ENCODE results near the gene PTPN7. TPM values are rescaled to one million over a fixed set of nuclear protein-coding genes. Genes with fewer than 3 reads are reported as not detected.

PTPN7 gene
- total RNA-seq, 1 donor from 2014 or later = 0.68 TPM

- no peak for DNase-seq
Measured at GRCh38 chr1:202105571-202106339, 54.6 kb downstream of the PTPN7 start.

GRCh38 chr1:202104073-202104472 is 56.3 kb downstream of the PTPN7 start:
- no peak for DNase-seq

- DNase-seq = no peak
Measured at GRCh38 chr1:202101184-202101583, 59.2 kb downstream of the PTPN7 start.

Other genes starting within 250 kb of the PTPN7 start
- under 0.01 TPM in 1 of 2 replicates, not detected in the other for gene LMOD1, start 214.1 kb downstream of the PTPN7 start, total RNA-seq
- gene TIMM17A, start 205.1 kb downstream of the PTPN7 start, total RNA-seq = 52.9 and 67.0 TPM in 2 replicates
- 43.6 and 68.1 TPM in 2 replicates for gene RNPEP, start 178.0 kb downstream of the PTPN7 start, total RNA-seq
- 0.14 and 0.68 TPM in 2 replicates for gene ELF3, start 150.0 kb downstream of the PTPN7 start, total RNA-seq
- under 0.01 TPM in 1 of 2 replicates, not detected in the other for gene GPR37L1, start 37.7 kb downstream of the PTPN7 start, total RNA-seq
- gene ARL8A, start 15.9 kb downstream of the PTPN7 start, total RNA-seq = 32.7 and 40.5 TPM in 2 replicates
- gene LGR6, start 33.2 kb upstream of the PTPN7 start, total RNA-seq = not detected in 2 replicates
- gene UBE2T, start 181.3 kb upstream of the PTPN7 start, total RNA-seq = 14.5 and 34.9 TPM in 2 replicates
- 12.1 and 15.8 TPM in 2 replicates for gene PPP1R12B, start 188.1 kb upstream of the PTPN7 start, total RNA-seq